HL-60 (cell line): ENCODE results near the gene KREMEN2.

Source experiments
- GABPA ChIP-seq: IDR thresholded peaks from 2 replicates; pipeline ENCODE4 v1.6.1; 2012; ENCODE audit warnings: low read depth
- TF ChIP-seq, protein P1 (sequence below): IDR thresholded peaks from one replicate; pipeline ENCODE4 v1.5.1; 2011; ENCODE audit warnings: low read length, control low read depth, inconsistent platforms; ENCODE audit not compliant: insufficient read depth

GRCh38 chr16:2980227-2981176, 16.4 kb downstream of the KREMEN2 start, which contains the start of gene PKMYT1:
- TF ChIP-seq, protein P1, sequence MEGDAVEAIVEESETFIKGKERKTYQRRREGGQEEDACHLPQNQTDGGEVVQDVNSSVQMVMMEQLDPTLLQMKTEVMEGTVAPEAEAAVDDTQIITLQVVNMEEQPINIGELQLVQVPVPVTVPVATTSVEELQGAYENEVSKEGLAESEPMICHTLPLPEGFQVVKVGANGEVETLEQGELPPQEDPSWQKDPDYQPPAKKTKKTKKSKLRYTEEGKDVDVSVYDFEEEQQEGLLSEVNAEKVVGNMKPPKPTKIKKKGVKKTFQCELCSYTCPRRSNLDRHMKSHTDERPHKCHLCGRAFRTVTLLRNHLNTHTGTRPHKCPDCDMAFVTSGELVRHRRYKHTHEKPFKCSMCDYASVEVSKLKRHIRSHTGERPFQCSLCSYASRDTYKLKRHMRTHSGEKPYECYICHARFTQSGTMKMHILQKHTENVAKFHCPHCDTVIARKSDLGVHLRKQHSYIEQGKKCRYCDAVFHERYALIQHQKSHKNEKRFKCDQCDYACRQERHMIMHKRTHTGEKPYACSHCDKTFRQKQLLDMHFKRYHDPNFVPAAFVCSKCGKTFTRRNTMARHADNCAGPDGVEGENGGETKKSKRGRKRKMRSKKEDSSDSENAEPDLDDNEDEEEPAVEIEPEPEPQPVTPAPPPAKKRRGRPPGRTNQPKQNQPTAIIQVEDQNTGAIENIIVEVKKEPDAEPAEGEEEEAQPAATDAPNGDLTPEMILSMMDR, result no peak
- TF ChIP-seq GABPA, result no peak
